ENCODE measurements around the gene NDUFB2.
"Not testable (repeated sequence)": the region's sequence is repeated elsewhere in the genome, so short reads cannot be mapped to it uniquely, and the experiment has no call there.

Gene NDUFB2

GRCh38 chr7:140696680-140697446, at the start of gene NDUFB2:
NDUFB2 (plus strand) TSS chr7:140696708; CDS start chr7:140696745, 37 bp downstream.
- peak; percentile 52 for DNase-seq (ENCODE audit: low read depth)

GRCh38 chr7:140646931-140647647, 49.4 kb upstream of the NDUFB2 start:
- peak; percentile 17 for DNase-seq (ENCODE audit: low read depth)

- DNase-seq (ENCODE audit: low read depth): no peak
Observed at GRCh38 chr7:140649556-140650205, 46.8 kb upstream of the NDUFB2 start.

GRCh38 chr7:140650367-140650766, 46.1 kb upstream of the NDUFB2 start:
- no peak for DNase-seq (ENCODE audit: low read depth)

- DNase-seq (ENCODE audit: low read depth): no peak
Observed at GRCh38 chr7:140653319-140654108, 43.0 kb upstream of the NDUFB2 start.

- no peak for DNase-seq (ENCODE audit: low read depth)
Observed at GRCh38 chr7:140654109-140654387, 42.5 kb upstream of the NDUFB2 start.

GRCh38 chr7:140654661-140655060, 41.8 kb upstream of the NDUFB2 start:
- DNase-seq (ENCODE audit: low read depth): no peak

GRCh38 chr7:140655511-140656408, 40.7 kb upstream of the NDUFB2 start:
- no peak for DNase-seq (ENCODE audit: low read depth)

GRCh38 chr7:140656548-140657515, 39.7 kb upstream of the NDUFB2 start:
- no peak for DNase-seq (ENCODE audit: low read depth)

GRCh38 chr7:140657891-140658290, 38.6 kb upstream of the NDUFB2 start:
- DNase-seq (ENCODE audit: low read depth): no peak

GRCh38 chr7:140659856-140660255, 36.7 kb upstream of the NDUFB2 start:
- no peak for DNase-seq (ENCODE audit: low read depth)

GRCh38 chr7:140661124-140661523, 35.4 kb upstream of the NDUFB2 start:
- DNase-seq (ENCODE audit: low read depth): no peak

- DNase-seq (ENCODE audit: low read depth): not testable (repeated sequence)
Observed at GRCh38 chr7:140662938-140663337, 33.6 kb upstream of the NDUFB2 start.

- DNase-seq (ENCODE audit: low read depth): no peak
Observed at GRCh38 chr7:140667476-140667875, 29.0 kb upstream of the NDUFB2 start.

GRCh38 chr7:140668641-140669040, 27.9 kb upstream of the NDUFB2 start:
- no peak for DNase-seq (ENCODE audit: low read depth)

- no peak for DNase-seq (ENCODE audit: low read depth)
Observed at GRCh38 chr7:140669352-140669751, 27.2 kb upstream of the NDUFB2 start.

- DNase-seq (ENCODE audit: low read depth): not testable (repeated sequence)
Observed at GRCh38 chr7:140669862-140670261, 26.6 kb upstream of the NDUFB2 start.

GRCh38 chr7:140670343-140670935, 26.1 kb upstream of the NDUFB2 start:
- no peak for DNase-seq (ENCODE audit: low read depth)

- no peak for DNase-seq (ENCODE audit: low read depth)
Observed at GRCh38 chr7:140671966-140672365, 24.5 kb upstream of the NDUFB2 start.

Measured in activated gamma-delta T cell treated with anti-CD3 and anti-CD28 coated beads, Interleukin-2, amount 50 U/mL, for 16 hours (primary cell).